Neural progenitor cell (in vitro differentiated cells): ENCODE results near the gene IL27RA. TPM values are rescaled to one million over a fixed set of nuclear protein-coding genes. Genes with fewer than 3 reads are reported as not detected.

Experiments
- DNase-seq: peaks from one replicate; pipeline ENCODE4 v3.0.0-alpha.2; 2016; ENCODE audit warnings: low spot score
- H2AFZ ChIP-seq: fragments of 200-600 bp; sonication (generic); replicated peaks from 2 replicates; pipeline ENCODE4 v1.6.1; 2016; ENCODE audit warnings: antibody characterized with exemption
- H3F3A ChIP-seq: fragments of 200-600 bp; sonication (generic); 2 replicates; pipeline ENCODE4 v1.6.1; 2016; ENCODE audit warnings: antibody characterized with exemption, low read depth
- H3K27ac ChIP-seq: fragments of 200-600 bp; sonication (generic); 2 replicates; pipeline ENCODE4 v1.5.1; 2016; ENCODE audit warnings: mild to moderate bottlenecking
- H3K27me3 ChIP-seq: fragments of 200-600 bp; sonication (generic); 2 replicates; pipeline ENCODE4 v1.6.1; 2016; ENCODE audit warnings: mild to moderate bottlenecking, moderate library complexity
- H3K36me3 ChIP-seq: fragments of 200-600 bp; sonication (generic); 2 replicates; pipeline ENCODE4 v1.5.1; 2016
- H3K4me1 ChIP-seq: fragments of 200-600 bp; sonication (generic); 2 replicates; pipeline ENCODE4 v1.6.1; 2016; ENCODE audit warnings: mixed run types
- H3K4me2 ChIP-seq: fragments of 200-600 bp; sonication (generic); 2 replicates; pipeline ENCODE4 v1.6.1; 2016
- H3K4me3 ChIP-seq: fragments of 200-600 bp; sonication (generic); 2 replicates; pipeline ENCODE4 v1.5.1; 2016
- H3K79me2 ChIP-seq: fragments of 200-600 bp; sonication (generic); 2 replicates; pipeline ENCODE4 v1.6.1; 2016; ENCODE audit warnings: low read depth
- H3K9ac ChIP-seq: fragments of 200-600 bp; sonication (generic); 2 replicates; pipeline ENCODE4 v1.6.1; 2016
- H3K9me3 ChIP-seq: fragments of 200-600 bp; sonication (generic); 2 replicates; pipeline ENCODE4 v1.5.1; 2016; ENCODE audit warnings: low read depth
- H4K20me1 ChIP-seq: fragments of 200-600 bp; sonication (generic); 2 replicates; pipeline ENCODE4 v1.6.1; 2016; ENCODE audit warnings: low read depth
- H3K27ac Mint-ChIP-seq: 3 replicates; pipeline ENCODE4 v1.8.0; 2021; ENCODE audit warnings: mixed read lengths
- H3K27me3 Mint-ChIP-seq: 2 replicates; pipeline ENCODE4 v1.8.0; 2022; ENCODE audit warnings: low read depth, mild to moderate bottlenecking, inconsistent platforms, moderate library complexity, mixed read lengths; ENCODE audit not compliant: insufficient read depth
- H3K36me3 Mint-ChIP-seq: 3 replicates; pipeline ENCODE4 v1.8.0; 2021; ENCODE audit warnings: mixed read lengths
- H3K4me1 Mint-ChIP-seq: 3 replicates; pipeline ENCODE4 v1.8.0; 2021; ENCODE audit warnings: mixed read lengths
- H3K4me3 Mint-ChIP-seq: 3 replicates; pipeline ENCODE4 v1.8.0; 2021; ENCODE audit warnings: mild to moderate bottlenecking, moderate library complexity, mixed read lengths
- H3K9me3 Mint-ChIP-seq: 3 replicates; pipeline ENCODE4 v1.8.0; 2020; ENCODE audit warnings: mixed read lengths
- CTCF ChIP-seq: fragments of 200-600 bp; sonication (generic); IDR thresholded peaks from 2 replicates; pipeline ENCODE4 v1.5.1; 2017; ENCODE audit warnings: antibody characterized with exemption, mild to moderate bottlenecking
- EZH2 ChIP-seq: fragments of 200-600 bp; sonication (generic); IDR thresholded peaks from 2 replicates; pipeline ENCODE4 v1.6.1; 2017; ENCODE audit warnings: antibody characterized with exemption, mild to moderate bottlenecking, moderate library complexity
- EZH2phosphoT487 ChIP-seq: fragments of 200-600 bp; sonication (generic); IDR thresholded peaks from 2 replicates; pipeline ENCODE4 v1.6.1; 2017; ENCODE audit warnings: antibody characterized with exemption
- total RNA-seq: library from RNA; depleted of rRNA; stranded (reverse); fragments of >200 nt; gene quantifications from 2 replicates; pipeline ENCODE4 v1.2.3, GENCODE V29; 2015; ENCODE audit warnings: low replicate concordance

Gene IL27RA
- total RNA-seq, result 1.2 and 3.3 TPM in 2 replicates

- DNase-seq, result peak; percentile 75
- H3K4me1 Mint-ChIP-seq, result peaks cover 8% of the 10 kb centered on the region
- no peak within 1 kb of the TSS for H3K27ac Mint-ChIP-seq
- no peak within 1 kb of the TSS for H3K9ac ChIP-seq
- H3K79me2 ChIP-seq, result no peaks in the 10 kb centered on the region
- peaks cover 8% of the 10 kb centered on the region for H3K27me3 Mint-ChIP-seq
- H3K4me3 Mint-ChIP-seq, result peak within 1 kb of the TSS; percentile 83
- no peaks in the 10 kb centered on the region for H3K36me3 ChIP-seq
- H3K4me3 ChIP-seq, result peak within 1 kb of the TSS; percentile 74
- no peaks in the 10 kb centered on the region for H3K9me3 Mint-ChIP-seq
- peak within 1 kb of the TSS; percentile 97 for H3K4me2 ChIP-seq
- peaks cover 6% of the 10 kb centered on the region for H3K4me1 ChIP-seq
- no peaks in the 10 kb centered on the region for H4K20me1 ChIP-seq
- no peaks in the 10 kb centered on the region for H3K9me3 ChIP-seq
- peak within 1 kb of the TSS; percentile 91 for H2AFZ ChIP-seq
- H3F3A ChIP-seq, result peaks cover 12% of the 10 kb centered on the region
- H3K27ac ChIP-seq, result no peak within 1 kb of the TSS
- no peaks in the 10 kb centered on the region for H3K36me3 Mint-ChIP-seq
- TF ChIP-seq EZH2phosphoT487 (peak; percentile 38), CTCF (peak; percentile 69), EZH2 (peak; percentile 58)
- H3K27me3 ChIP-seq, result peaks cover 24% of the 10 kb centered on the region
Observed at GRCh38 chr19:14031719-14032480, at the start of gene IL27RA. IL27RA (plus strand) TSS chr19:14031762; CDS start chr19:14031873, 111 bp downstream.

- Histone ChIP-seq H3K27me3 (peaks cover 6% of the 10 kb centered on the region), H4K20me1 (peaks cover 7% of the 10 kb centered on the region), H3K9me3 (no peaks in the 10 kb centered on the region), H3K9ac (no peak overlapping the region), H3K4me1 (peaks cover 28% of the 10 kb centered on the region), H3K79me2 (no peaks in the 10 kb centered on the region), H3F3A (peaks cover 13% of the 10 kb centered on the region), H2AFZ (no peak overlapping the region), H3K4me2 (no peak overlapping the region), H3K36me3 (no peaks in the 10 kb centered on the region), H3K27ac (no peak overlapping the region), H3K4me3 (no peak overlapping the region)
- no peaks in the 10 kb centered on the region for H3K9me3 Mint-ChIP-seq
- DNase-seq, result no peak
- peaks cover 2% of the 10 kb centered on the region for H3K36me3 Mint-ChIP-seq
- H3K4me3 Mint-ChIP-seq, result no peak overlapping the region
- TF ChIP-seq EZH2 (no peak), CTCF (no peak), EZH2phosphoT487 (no peak)
- peaks cover 22% of the 10 kb centered on the region for H3K4me1 Mint-ChIP-seq
- H3K27me3 Mint-ChIP-seq, result peaks cover 7% of the 10 kb centered on the region
- no peak overlapping the region for H3K27ac Mint-ChIP-seq
Observed at GRCh38 chr19:13981988-13982501, 49.5 kb upstream of the IL27RA start.

GRCh38 chr19:13982773-13983172 is 48.8 kb upstream of the IL27RA start:
- no peak for TF ChIP-seq CTCF
- H3K27ac ChIP-seq, result no peak overlapping the region
- H3K4me1 Mint-ChIP-seq, result peaks cover 23% of the 10 kb centered on the region

More at GRCh38 chr19:13982773-13983172, 48.8 kb upstream of the IL27RA start:
- H3K79me2 ChIP-seq, result no peaks in the 10 kb centered on the region
- H3K4me1 ChIP-seq, result peaks cover 28% of the 10 kb centered on the region
- H3K9me3 ChIP-seq, result no peaks in the 10 kb centered on the region
- H3K36me3 ChIP-seq, result no peaks in the 10 kb centered on the region
- H3K27ac Mint-ChIP-seq, result no peak overlapping the region
- no peak overlapping the region for H3K9ac ChIP-seq
- peaks cover 10% of the 10 kb centered on the region for H3F3A ChIP-seq
- H3K4me2 ChIP-seq, result no peak overlapping the region
- no peak for DNase-seq
- H3K27me3 ChIP-seq, result peaks cover 6% of the 10 kb centered on the region
- no peak overlapping the region for H3K4me3 Mint-ChIP-seq
- H3K4me3 ChIP-seq, result no peak overlapping the region
- peaks cover 7% of the 10 kb centered on the region for H4K20me1 ChIP-seq
- H3K36me3 Mint-ChIP-seq, result peaks cover 2% of the 10 kb centered on the region
- H3K27me3 Mint-ChIP-seq, result peaks cover 7% of the 10 kb centered on the region
- H2AFZ ChIP-seq, result no peak overlapping the region
- H3K9me3 Mint-ChIP-seq, result no peaks in the 10 kb centered on the region
